Endothelial cell of umbilical vein (primary cell): ENCODE measurements around the gene CSF3.

Experiments
- MAX ChIP-seq: IDR thresholded peaks from 2 replicates; pipeline ENCODE4 v1.6.1; 2011; ENCODE audit not compliant: insufficient read depth, insufficient read length
- POLR2AphosphoS5 ChIP-seq: IDR thresholded peaks from 2 replicates; pipeline ENCODE4 v1.6.1; 2012; ENCODE audit warnings: low read depth, mild to moderate bottlenecking, control low read depth, low read length, moderate library complexity; ENCODE audit not compliant: insufficient read depth
- TF ChIP-seq, protein P1 (sequence below), 2 donors: IDR thresholded peaks; 1 replicate in 1 of 2; 2 replicates in 1 of 2; pipeline ENCODE4 v1.5.1; 2011; ENCODE audit warnings: low read length in 2 of 2, mild to moderate bottlenecking in 2 of 2, moderate library complexity in 2 of 2, control low read depth in 1 of 2, inconsistent platforms in 1 of 2, low read depth in 1 of 2; ENCODE audit not compliant: insufficient read depth in 1 of 2; ENCODE audit errors: extremely low read depth in 1 of 2

DNA sequence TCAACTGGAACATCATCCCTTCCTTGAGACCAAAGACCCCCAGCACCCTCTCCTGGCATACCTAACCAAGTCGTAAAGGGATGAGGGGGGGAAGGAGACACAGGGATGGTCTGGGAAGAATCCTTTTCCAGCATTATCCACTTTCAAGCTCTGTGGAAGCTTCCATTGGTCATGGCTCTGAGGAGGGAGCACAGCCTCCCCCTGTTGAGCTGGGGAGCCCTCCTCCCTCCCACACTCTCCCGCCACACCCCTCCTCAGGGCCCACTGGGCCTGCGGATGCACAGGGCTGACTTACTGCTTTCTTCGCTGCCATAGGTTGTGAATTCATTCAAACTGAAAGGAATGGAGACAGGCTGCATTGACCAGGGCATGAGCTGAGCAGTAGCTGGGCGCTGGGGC, 12.4 kb downstream of the CSF3 start:
- TF ChIP-seq, protein P1, sequence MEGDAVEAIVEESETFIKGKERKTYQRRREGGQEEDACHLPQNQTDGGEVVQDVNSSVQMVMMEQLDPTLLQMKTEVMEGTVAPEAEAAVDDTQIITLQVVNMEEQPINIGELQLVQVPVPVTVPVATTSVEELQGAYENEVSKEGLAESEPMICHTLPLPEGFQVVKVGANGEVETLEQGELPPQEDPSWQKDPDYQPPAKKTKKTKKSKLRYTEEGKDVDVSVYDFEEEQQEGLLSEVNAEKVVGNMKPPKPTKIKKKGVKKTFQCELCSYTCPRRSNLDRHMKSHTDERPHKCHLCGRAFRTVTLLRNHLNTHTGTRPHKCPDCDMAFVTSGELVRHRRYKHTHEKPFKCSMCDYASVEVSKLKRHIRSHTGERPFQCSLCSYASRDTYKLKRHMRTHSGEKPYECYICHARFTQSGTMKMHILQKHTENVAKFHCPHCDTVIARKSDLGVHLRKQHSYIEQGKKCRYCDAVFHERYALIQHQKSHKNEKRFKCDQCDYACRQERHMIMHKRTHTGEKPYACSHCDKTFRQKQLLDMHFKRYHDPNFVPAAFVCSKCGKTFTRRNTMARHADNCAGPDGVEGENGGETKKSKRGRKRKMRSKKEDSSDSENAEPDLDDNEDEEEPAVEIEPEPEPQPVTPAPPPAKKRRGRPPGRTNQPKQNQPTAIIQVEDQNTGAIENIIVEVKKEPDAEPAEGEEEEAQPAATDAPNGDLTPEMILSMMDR (IDR thresholded peaks at IDR 0.05; ENCODE audit: extremely low read depth in 1 of 2, insufficient read depth in 1 of 2, low read depth in 1 of 2, low read length in 2 of 2) = no peak
- TF ChIP-seq POLR2AphosphoS5 (no peak), MAX (no peak)
